ENCODE results near the gene PAK5.

PAK5 gene

GRCh38 chr20:9515741-9516233 lies 323.1 kb downstream of the PAK5 start:
- DNase-seq, result peak; percentile 38

- DNase-seq, result peak; percentile 35
Observed at GRCh38 chr20:9515214-9515585, 323.7 kb downstream of the PAK5 start.

- peak; percentile 67 for DNase-seq
Observed at GRCh38 chr20:9514461-9515213, 324.2 kb downstream of the PAK5 start, which contains the start of gene LAMP5. LAMP5 (plus strand) TSS chr20:9514590; CDS start chr20:9514853, 263 bp downstream.

- no peak for DNase-seq
Observed at GRCh38 chr20:9514072-9514460, 324.8 kb downstream of the PAK5 start.

GRCh38 chr20:9510911-9511310 lies 328.0 kb downstream of the PAK5 start:
- no peak for DNase-seq

GRCh38 chr20:9509246-9509645 lies 329.6 kb downstream of the PAK5 start:
- DNase-seq, result no peak

GRCh38 chr20:9508696-9509178 lies 330.1 kb downstream of the PAK5 start:
- DNase-seq, result no peak

GRCh38 chr20:9508240-9508661 lies 330.6 kb downstream of the PAK5 start:
- no peak for DNase-seq

- DNase-seq, result peak; percentile 55
Observed at GRCh38 chr20:9507544-9508239, 331.2 kb downstream of the PAK5 start.

- peak; percentile 49 for DNase-seq
Observed at GRCh38 chr20:9506964-9507369, 331.9 kb downstream of the PAK5 start.

GRCh38 chr20:9506280-9506821 lies 332.5 kb downstream of the PAK5 start:
- peak; percentile 44 for DNase-seq

GRCh38 chr20:9503526-9504245 lies 335.2 kb downstream of the PAK5 start:
- peak; percentile 23 for DNase-seq

- DNase-seq, result no peak
Observed at GRCh38 chr20:9501473-9501872, 337.4 kb downstream of the PAK5 start.

GRCh38 chr20:9500121-9500520 lies 338.8 kb downstream of the PAK5 start:
- no peak for DNase-seq

- DNase-seq, result no peak
Observed at GRCh38 chr20:9499126-9499899, 339.6 kb downstream of the PAK5 start.

GRCh38 chr20:9498322-9498721 lies 340.6 kb downstream of the PAK5 start:
- DNase-seq, result no peak

GRCh38 chr20:9496155-9496554 lies 342.7 kb downstream of the PAK5 start:
- no peak for DNase-seq

- DNase-seq, result no peak
Observed at GRCh38 chr20:9495701-9496100, 343.2 kb downstream of the PAK5 start.

- DNase-seq, result peak; percentile 62
Observed at GRCh38 chr20:9493803-9494202, 345.1 kb downstream of the PAK5 start.

GRCh38 chr20:9492067-9492466 lies 346.8 kb downstream of the PAK5 start:
- no peak for DNase-seq

GRCh38 chr20:9491324-9491723 lies 347.6 kb downstream of the PAK5 start:
- DNase-seq, result peak; percentile 12

GRCh38 chr20:9490631-9491030 lies 348.2 kb downstream of the PAK5 start:
- no peak for DNase-seq
